ENCODE data around the gene POC1B.

DNA sequence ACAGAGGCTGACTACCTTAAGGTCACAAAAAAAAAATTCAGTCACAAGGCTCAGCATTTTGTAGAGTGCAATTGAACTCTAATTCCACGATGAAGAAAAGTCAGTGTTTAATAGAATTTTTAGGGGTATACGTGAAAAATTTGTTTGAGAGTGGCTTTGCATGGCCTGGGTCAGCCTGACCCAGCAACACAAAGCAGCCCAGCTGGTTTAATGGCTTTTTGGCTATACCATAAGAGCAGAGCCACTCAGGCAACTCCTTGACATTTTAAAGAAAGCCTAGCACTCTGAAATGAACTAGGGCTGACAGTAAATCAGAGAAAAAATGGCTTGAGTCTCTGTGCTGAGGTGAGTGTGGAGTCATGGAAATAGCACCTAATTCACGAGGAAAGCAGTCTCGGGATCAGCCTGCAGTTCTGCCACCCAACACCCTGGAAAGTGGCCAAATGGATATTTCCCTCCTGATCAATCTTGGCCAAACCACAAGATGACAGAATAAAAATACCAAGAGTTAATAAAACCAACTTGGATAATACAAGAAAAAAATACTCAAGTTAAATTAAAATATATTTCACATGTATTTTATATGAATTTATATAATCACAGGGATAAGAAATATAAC is 60.8 kb downstream of the POC1B start:
- TF ChIP-seq, protein P1, sequence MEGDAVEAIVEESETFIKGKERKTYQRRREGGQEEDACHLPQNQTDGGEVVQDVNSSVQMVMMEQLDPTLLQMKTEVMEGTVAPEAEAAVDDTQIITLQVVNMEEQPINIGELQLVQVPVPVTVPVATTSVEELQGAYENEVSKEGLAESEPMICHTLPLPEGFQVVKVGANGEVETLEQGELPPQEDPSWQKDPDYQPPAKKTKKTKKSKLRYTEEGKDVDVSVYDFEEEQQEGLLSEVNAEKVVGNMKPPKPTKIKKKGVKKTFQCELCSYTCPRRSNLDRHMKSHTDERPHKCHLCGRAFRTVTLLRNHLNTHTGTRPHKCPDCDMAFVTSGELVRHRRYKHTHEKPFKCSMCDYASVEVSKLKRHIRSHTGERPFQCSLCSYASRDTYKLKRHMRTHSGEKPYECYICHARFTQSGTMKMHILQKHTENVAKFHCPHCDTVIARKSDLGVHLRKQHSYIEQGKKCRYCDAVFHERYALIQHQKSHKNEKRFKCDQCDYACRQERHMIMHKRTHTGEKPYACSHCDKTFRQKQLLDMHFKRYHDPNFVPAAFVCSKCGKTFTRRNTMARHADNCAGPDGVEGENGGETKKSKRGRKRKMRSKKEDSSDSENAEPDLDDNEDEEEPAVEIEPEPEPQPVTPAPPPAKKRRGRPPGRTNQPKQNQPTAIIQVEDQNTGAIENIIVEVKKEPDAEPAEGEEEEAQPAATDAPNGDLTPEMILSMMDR (IDR thresholded peaks at IDR 0.05; ENCODE audit: low read length): no peak
- no peak for TF ChIP-seq EZH2 (IDR thresholded peaks at IDR 0.05; ENCODE audit: borderline replicate concordance, low read length)

All from OCI-LY1 (cell line).